ENCODE results near the gene SCAPER. TPM values are rescaled to one million over a fixed set of nuclear protein-coding genes. Genes with fewer than 3 reads are reported as not detected.
"Not testable (repeated sequence)": the region's sequence is repeated elsewhere in the genome, so short reads cannot be mapped to it uniquely, and the experiment has no call there.

SCAPER gene
- total RNA-seq, 4 donors from 2014 or later = 29.9 to 86.6 (median 45.6) TPM

DNA sequence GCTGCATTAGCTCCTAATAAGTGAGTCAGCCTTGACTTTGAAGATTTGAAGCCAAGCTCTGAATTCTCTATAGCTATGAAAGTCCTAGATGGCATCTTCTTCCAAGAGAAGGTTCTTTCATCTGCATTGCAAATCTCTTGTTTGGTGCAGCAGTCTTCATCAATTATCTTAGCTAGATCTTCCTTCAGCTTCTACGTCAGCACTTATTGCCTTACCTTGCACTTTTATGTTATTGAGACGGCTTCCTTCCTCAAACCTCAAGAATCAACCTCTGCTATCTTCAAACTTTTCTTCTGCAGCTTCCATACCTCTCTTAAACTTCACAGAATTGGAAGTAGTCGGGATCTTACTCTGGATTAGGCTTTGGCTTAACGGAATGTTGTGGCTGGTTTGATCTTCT is 167.6 kb downstream of the SCAPER start:
- Histone ChIP-seq H3K4me1 (no peaks in the 10 kb centered on the region), H3K36me3 (peaks cover 0 to 10% (median 0%) of the 10 kb centered on the region in 3 donors), H3K9me3 (no peaks in the 10 kb centered on the region), H3K4me3 (no peak overlapping the region), H3K27me3 (no peaks in the 10 kb centered on the region), H3K27ac (no peak overlapping the region)
- no peak for DNase-seq
- no peak for TF ChIP-seq POLR2A (IDR thresholded peaks at IDR 0.05)
- TF ChIP-seq, protein P1, sequence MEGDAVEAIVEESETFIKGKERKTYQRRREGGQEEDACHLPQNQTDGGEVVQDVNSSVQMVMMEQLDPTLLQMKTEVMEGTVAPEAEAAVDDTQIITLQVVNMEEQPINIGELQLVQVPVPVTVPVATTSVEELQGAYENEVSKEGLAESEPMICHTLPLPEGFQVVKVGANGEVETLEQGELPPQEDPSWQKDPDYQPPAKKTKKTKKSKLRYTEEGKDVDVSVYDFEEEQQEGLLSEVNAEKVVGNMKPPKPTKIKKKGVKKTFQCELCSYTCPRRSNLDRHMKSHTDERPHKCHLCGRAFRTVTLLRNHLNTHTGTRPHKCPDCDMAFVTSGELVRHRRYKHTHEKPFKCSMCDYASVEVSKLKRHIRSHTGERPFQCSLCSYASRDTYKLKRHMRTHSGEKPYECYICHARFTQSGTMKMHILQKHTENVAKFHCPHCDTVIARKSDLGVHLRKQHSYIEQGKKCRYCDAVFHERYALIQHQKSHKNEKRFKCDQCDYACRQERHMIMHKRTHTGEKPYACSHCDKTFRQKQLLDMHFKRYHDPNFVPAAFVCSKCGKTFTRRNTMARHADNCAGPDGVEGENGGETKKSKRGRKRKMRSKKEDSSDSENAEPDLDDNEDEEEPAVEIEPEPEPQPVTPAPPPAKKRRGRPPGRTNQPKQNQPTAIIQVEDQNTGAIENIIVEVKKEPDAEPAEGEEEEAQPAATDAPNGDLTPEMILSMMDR (IDR thresholded peaks at IDR 0.05) = no peak

DNA sequence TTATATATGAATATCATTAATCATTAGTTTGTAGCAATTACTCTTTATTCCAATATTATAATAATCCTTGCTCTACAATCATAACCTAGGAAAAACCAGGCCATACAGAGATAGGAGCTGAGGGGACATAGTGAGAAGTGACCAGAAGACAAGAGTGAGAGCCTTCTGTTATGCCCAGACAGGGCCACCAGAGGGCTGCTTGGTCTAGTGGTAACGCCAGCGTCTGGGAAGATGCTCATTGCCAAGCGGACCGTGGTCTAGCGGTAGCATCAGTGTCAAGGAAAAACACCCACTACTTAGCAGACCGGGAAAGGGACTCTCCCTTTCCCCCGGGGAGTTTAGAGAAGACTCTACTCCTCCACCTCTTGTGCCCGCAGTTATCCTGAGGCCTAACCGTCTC is 172.8 kb downstream of the SCAPER start:
- not testable (repeated sequence) for DNase-seq, H3K4me3 ChIP-seq, H3K4me1 ChIP-seq, H3K27me3 ChIP-seq, H3K27ac ChIP-seq, H3K9me3 ChIP-seq
- peaks cover 0 to 14% (median 0%) of the 10 kb centered on the region in 3 donors for H3K36me3 ChIP-seq

DNA sequence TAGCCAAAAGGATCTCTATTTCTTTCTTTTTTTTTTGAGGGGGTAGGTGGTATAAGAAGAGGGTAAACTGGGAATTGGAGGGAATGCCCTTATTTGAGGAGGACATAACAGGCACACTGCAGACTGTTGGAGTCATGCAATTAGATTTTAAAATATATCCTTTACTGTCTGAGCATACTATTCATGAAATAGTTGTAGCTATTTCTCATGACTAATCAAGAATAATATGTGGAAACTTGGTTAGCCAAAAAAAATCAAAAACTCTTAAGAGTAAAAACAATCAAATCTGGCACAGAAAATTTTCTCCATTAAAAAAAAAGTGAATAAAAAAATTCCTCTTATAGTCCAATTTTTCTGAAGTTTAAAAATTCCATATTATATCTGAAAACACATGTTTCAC is 174.9 kb downstream of the SCAPER start:
- no peaks in the 10 kb centered on the region for H3K9me3 ChIP-seq

DNA sequence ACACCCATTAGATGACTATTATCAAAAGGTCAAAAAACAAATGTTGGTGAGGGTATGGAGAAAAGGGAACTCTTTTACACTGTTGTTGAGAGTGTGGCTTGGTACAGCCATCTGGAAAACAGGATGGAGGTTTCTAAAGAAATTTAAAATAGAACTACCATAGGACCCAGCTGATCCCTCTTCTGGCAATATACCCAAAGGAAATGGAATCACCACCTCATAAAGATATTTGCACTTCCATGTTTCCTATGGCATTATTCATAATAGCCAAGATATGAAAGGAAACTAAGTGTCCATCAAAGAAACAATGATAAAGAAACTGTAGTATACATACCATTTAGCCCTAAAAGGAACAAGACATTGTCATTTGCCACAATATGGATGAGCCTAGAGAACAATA is 186.3 kb downstream of the SCAPER start:
- Histone ChIP-seq H3K9me3 (peaks cover 0 to 3% (median 0%) of the 10 kb centered on the region in 4 donors), H3K4me1 (no peaks in the 10 kb centered on the region), H3K27me3 (no peaks in the 10 kb centered on the region), H3K4me3 (no peak overlapping the region), H3K27ac (no peak overlapping the region), H3K36me3 (no peaks in the 10 kb centered on the region)
- no peak for TF ChIP-seq POLR2A (IDR thresholded peaks at IDR 0.05)
- TF ChIP-seq, protein P1 (IDR thresholded peaks at IDR 0.05) = no peak
- no peak for DNase-seq

More for the DNA sequence above, 174.9 kb downstream of the SCAPER start:
- H3K4me3 ChIP-seq = no peak overlapping the region
- H3K4me1 ChIP-seq = no peaks in the 10 kb centered on the region
- TF ChIP-seq POLR2A (IDR thresholded peaks at IDR 0.05) = no peak
- TF ChIP-seq, protein P1 (IDR thresholded peaks at IDR 0.05) = no peak
- H3K27ac ChIP-seq = no peak overlapping the region
- no peaks in the 10 kb centered on the region for H3K27me3 ChIP-seq
- DNase-seq = no peak
- H3K36me3 ChIP-seq = peaks cover 0 to 14% (median 0%) of the 10 kb centered on the region in 3 donors

DNA sequence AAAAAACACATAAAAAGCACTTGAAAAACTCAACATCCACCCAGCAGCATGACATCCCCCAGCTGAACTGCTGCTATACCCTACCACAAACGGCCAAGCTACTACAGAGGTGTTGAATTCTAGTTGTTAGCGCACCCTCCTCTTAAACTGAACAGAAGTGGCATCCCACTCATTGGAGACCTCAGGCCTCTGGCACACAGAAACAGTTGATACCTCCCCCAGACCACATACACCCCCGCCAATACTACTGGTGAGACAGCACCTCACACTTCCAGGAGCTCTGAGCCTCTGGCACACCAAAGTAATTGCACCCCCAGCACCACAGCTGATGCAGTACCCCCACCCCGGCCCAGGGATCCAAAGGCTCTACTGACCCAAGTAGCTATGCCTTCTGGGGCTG is 190.2 kb downstream of the SCAPER start:
- no peaks in the 10 kb centered on the region for H3K27me3 ChIP-seq
- H3K27ac ChIP-seq = no peak overlapping the region
- TF ChIP-seq, protein P1 (IDR thresholded peaks at IDR 0.05) = no peak
- TF ChIP-seq POLR2A (IDR thresholded peaks at IDR 0.05) = no peak

DNA sequence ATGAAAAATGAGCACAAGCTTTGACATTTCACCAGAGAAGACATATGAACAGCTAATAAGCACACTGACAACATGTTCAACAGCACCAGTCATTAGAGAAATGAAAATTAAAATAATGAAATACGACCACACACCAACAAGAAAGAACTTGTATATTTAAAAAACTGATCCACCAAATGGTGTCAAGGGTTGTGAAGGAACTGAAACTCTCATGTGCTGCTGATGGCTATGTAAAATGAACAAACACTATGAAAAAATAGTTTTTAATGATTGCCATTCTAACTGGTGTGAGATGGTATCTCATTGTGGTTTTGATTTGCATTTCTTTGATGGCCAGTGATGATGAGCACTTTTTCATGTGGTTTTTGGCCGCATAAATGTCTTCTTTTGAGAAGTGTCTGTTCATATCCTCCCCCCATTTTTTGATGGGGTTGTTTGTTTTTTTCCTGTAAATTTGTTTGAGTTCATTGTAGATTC is 193.8 kb downstream of the SCAPER start:
- TF ChIP-seq, protein P1 (IDR thresholded peaks at IDR 0.05) = no peak
- TF ChIP-seq POLR2A (IDR thresholded peaks at IDR 0.05) = no peak
- DNase-seq = no peak
- no peaks in the 10 kb centered on the region for H3K27me3 ChIP-seq
- no peaks in the 10 kb centered on the region for H3K36me3 ChIP-seq
- no peaks in the 10 kb centered on the region for H3K4me1 ChIP-seq
- H3K27ac ChIP-seq = no peak overlapping the region
- H3K4me3 ChIP-seq = no peak overlapping the region
- H3K9me3 ChIP-seq = no peaks in the 10 kb centered on the region

More for the DNA sequence above, 190.2 kb downstream of the SCAPER start:
- no peaks in the 10 kb centered on the region for H3K4me1 ChIP-seq
- H3K4me3 ChIP-seq = no peak overlapping the region
- peaks cover 0 to 3% (median 0%) of the 10 kb centered on the region in 4 donors for H3K9me3 ChIP-seq
- no peak for DNase-seq
- no peaks in the 10 kb centered on the region for H3K36me3 ChIP-seq

DNA sequence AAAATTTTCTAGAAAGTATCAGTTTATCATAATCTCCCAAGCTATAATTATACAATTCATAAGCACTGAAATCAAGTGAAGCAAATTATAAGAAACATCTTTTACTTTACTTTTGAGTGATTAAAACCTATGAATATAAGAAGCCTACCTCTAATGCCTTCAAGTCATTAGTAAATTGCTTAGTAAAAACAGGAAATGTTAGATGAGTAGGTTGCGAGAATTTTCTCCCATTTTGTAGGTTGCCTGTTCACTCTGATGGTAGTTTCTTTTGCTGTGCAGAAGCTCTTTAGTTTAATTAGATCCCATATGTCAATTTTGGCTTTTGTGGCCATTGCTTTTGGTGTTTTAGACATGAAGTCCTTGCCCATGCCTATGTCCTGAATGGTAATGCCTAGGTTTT is 201.1 kb downstream of the SCAPER start:
- not testable (repeated sequence) for H3K27me3 ChIP-seq, H3K9me3 ChIP-seq, DNase-seq, H3K4me3 ChIP-seq, H3K4me1 ChIP-seq, H3K27ac ChIP-seq
- peaks cover 0 to 11% (median 0%) of the 10 kb centered on the region in 3 donors for H3K36me3 ChIP-seq

All from Peyer's patch (tissue), 4 donors.